ENCODE data around the gene PPIE.

Gene PPIE

DNA sequence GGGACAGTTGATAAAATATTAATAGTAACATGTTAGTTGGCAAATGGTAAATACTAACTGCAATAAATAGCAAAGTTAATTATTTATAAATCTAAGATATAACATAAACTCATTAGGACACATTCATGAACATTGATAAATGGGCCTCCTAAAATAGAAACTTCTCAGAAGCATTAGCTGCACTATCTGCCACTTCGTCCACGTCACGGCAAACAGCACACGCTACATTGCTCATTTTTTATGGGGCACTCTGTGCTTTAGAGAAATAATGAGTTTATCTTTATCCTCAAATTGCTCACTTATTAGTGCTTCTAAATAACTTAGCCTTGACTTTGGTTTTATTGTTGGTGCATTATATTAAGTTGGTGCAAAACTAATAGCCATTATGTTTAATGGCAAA, 31.2 kb upstream of the PPIE start:
- H3K36me3 Mint-ChIP-seq, result no peaks in the 10 kb centered on the region
- H3K9me3 Mint-ChIP-seq, result no peaks in the 10 kb centered on the region
- no peaks in the 10 kb centered on the region for H3K27me3 Mint-ChIP-seq
- no peaks in the 10 kb centered on the region for H3K4me1 Mint-ChIP-seq
- no peak overlapping the region for H3K27ac Mint-ChIP-seq
- no peak overlapping the region for H3K4me3 Mint-ChIP-seq

DNA sequence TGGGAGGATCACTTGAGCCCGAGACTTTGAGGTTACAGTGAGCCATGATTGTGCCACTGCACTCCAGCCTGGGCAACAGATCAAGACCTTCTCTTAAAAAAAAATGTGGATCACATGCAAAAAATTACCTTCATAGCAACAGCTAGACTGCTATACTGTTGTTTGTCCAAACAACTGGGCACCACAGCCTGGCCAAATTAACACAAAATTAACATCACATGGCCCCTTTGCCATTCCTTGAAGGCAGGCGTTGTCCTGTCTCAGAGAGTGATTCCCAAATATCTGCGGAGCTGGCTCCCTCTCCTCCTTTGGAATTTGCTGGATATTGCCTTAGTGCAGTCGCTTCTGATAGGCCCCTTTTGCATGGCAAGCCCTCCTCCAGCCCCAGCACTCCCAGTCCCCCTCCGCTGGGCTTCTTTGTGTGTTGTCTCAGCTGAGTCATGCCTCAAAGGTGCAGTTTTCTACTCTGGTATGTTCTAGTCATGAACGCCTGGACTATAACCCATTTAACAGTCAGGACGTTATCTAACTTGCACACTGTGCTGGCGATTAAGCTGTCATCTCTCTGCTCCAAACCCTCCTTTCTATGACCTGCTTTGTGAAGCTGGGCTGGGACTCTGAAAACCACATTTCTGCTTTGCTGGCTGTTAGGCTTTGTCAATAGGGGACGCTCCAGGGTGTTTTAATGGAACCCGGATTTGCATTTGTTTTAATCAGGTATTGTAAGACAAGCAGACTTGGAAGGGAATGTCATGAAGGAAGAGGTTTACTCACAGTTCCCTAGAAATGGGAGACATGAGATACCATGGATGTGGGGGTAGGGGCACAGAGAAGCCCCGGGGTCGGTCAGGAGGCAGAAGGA, 27.3 kb upstream of the PPIE start:
- H3K4me1 Mint-ChIP-seq, result no peaks in the 10 kb centered on the region
- no peaks in the 10 kb centered on the region for H3K36me3 Mint-ChIP-seq
- no peak overlapping the region for H3K4me3 Mint-ChIP-seq
- no peaks in the 10 kb centered on the region for H3K9me3 Mint-ChIP-seq
- H3K27ac Mint-ChIP-seq, result no peak overlapping the region
- H3K27me3 Mint-ChIP-seq, result peaks cover 3% of the 10 kb centered on the region

DNA sequence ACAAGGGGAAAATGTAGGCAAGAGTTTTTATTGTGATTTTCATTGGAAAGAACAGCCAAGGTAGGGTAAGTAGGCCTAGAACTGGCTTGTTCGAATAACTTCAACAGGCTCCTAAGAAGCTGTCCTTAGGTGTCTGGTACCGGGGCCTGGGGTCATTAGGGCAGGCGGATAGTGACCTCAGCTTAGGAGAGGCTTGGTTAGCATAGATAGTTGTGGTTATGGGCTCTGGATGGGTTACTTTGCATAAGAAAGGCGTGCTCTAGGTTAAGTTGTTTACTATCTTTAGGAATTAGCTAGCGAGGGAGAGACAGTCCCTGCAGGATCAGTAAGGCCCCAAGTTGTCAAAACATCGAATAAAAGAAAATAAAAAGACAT, 26.7 kb upstream of the PPIE start:
- no peak overlapping the region for H3K27ac Mint-ChIP-seq
- peaks cover 9% of the 10 kb centered on the region for H3K27me3 Mint-ChIP-seq
- no peaks in the 10 kb centered on the region for H3K4me1 Mint-ChIP-seq
- no peaks in the 10 kb centered on the region for H3K36me3 Mint-ChIP-seq
- H3K9me3 Mint-ChIP-seq, result no peaks in the 10 kb centered on the region
- H3K4me3 Mint-ChIP-seq, result no peak overlapping the region

DNA sequence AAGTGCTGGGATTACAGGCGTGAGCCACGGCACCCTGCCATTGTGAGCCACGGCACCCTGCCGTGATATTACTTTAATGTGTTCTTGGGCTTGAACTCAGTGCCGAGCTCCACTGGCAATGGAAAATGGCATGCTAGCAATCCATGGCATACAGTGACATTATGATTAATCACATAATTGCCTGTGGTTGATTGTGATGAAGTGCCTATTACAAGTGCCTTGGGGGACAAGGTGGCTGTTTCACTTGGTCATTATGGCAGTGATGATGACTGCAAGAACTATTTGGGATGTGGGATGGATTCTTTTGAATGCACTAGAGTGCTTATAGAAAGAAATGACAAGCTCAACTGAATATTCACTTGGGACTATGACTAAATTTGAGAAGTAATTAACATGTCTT, 25.1 kb upstream of the PPIE start:
- H3K27me3 Mint-ChIP-seq, result peaks cover 12% of the 10 kb centered on the region
- no peak overlapping the region for H3K4me3 Mint-ChIP-seq
- no peak overlapping the region for H3K27ac Mint-ChIP-seq
- no peaks in the 10 kb centered on the region for H3K36me3 Mint-ChIP-seq
- no peaks in the 10 kb centered on the region for H3K4me1 Mint-ChIP-seq
- H3K9me3 Mint-ChIP-seq, result no peaks in the 10 kb centered on the region

DNA sequence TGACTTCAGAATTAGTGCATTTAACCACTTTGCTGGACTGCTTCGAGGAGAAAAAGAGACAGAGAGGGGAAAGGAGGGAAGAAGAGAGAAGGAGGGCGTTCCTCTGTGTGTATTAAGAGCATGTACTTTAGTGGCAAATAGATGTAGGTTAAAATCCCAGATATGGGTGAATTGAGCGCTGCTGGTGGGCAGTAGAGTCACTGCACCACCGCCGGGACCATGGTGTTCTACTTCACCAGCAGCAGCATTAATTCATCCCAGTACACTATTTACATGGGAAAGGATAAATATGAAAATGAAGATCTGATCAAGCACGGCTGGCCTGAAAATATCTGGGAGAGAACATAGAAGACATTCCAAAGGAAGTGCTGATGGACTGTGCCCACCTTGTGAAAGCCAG, 20.9 kb upstream of the PPIE start:
- Mint-ChIP-seq H3K4me3 (no peak overlapping the region), H3K9me3 (no peaks in the 10 kb centered on the region), H3K4me1 (no peaks in the 10 kb centered on the region), H3K27me3 (peaks cover 12% of the 10 kb centered on the region), H3K27ac (no peak overlapping the region), H3K36me3 (no peaks in the 10 kb centered on the region)

DNA sequence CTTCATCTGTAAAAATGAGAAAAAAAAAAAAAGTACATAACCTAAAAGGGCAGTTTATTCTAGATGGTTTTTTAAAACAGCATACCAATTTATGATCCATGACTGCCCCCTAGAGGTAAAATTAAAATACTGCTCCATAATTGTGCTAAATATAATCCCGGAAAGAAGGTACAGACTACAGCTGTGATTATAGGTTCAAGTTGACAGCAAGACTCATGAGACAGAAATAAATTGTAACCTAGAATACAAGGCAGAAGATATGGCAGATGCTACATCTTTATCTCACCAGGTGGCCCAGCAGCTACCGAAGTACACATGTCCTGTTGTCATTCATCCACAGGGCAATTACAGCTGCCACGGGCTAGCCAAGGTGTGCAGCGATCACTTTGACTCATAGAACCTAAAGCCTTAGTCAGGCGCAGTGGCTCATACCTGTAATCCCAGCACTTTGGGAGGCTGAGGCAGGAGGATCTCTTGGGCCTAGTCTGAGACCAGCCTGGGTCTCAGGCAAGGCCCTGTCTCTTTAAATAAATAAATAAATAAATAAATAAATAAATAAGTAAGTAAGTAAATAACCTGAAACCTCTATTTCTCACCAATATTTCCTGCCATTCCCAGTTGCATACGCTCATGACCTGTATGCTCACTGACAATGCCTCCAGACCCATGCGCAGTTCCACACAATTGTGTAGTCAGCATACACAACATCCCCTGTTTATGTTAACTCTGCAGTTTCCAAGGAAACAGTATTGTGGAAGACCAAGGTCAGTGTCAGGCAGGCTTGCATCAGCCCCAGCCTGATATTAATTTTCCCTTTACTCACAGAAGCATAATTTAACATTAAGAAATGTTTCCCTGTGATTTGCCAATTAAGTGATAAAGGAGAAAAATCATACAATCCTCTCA, 18.3 kb upstream of the PPIE start:
- H3K27me3 Mint-ChIP-seq, result peaks cover 15% of the 10 kb centered on the region
- H3K27ac Mint-ChIP-seq, result no peak overlapping the region
- H3K9me3 Mint-ChIP-seq, result no peaks in the 10 kb centered on the region
- H3K36me3 Mint-ChIP-seq, result no peaks in the 10 kb centered on the region
- no peak overlapping the region for H3K4me3 Mint-ChIP-seq
- no peaks in the 10 kb centered on the region for H3K4me1 Mint-ChIP-seq

DNA sequence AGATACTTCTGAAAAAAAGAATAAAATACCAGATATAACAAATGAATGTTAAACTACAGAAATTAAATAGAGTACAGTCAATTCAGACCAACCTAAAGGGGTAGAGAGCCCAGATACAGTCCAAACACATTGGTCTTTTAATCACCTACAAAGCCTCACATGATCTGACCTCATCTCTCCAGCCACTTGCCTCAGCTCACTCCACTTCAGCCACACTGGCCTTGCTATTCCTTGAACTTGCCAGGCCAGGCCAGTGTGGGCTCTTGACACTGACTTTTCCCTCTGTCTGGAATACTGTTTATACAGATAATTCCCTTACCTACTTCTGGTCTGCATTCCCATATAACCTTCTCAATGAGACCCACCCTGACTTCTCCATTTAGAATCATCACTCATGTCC, 17.0 kb upstream of the PPIE start:
- no peaks in the 10 kb centered on the region for H3K9me3 Mint-ChIP-seq
- H3K4me1 Mint-ChIP-seq, result no peaks in the 10 kb centered on the region
- H3K4me3 Mint-ChIP-seq, result no peak overlapping the region
- H3K36me3 Mint-ChIP-seq, result no peaks in the 10 kb centered on the region
- H3K27me3 Mint-ChIP-seq, result peaks cover 11% of the 10 kb centered on the region
- H3K27ac Mint-ChIP-seq, result no peak overlapping the region

DNA sequence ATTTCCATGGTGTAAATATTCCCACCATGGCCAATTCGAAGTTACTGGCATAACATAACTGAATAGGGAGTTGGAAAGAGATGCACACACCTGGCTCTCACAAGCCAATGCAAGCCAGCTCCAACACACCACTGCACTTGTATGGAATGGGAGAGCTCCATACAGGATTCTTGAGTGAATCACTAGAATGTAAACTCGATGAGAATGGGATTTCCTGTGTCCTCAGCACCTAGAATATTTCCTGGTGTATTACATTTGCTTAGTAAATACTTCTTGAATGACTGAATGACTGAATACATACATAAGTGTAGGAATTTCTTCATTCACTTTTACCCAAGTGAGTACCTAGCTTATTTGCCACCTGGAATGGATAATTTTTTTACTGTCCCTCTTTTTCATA, 16.2 kb upstream of the PPIE start:
- no peak overlapping the region for H3K4me3 Mint-ChIP-seq
- no peaks in the 10 kb centered on the region for H3K9me3 Mint-ChIP-seq
- peaks cover 13% of the 10 kb centered on the region for H3K27me3 Mint-ChIP-seq

DNA sequence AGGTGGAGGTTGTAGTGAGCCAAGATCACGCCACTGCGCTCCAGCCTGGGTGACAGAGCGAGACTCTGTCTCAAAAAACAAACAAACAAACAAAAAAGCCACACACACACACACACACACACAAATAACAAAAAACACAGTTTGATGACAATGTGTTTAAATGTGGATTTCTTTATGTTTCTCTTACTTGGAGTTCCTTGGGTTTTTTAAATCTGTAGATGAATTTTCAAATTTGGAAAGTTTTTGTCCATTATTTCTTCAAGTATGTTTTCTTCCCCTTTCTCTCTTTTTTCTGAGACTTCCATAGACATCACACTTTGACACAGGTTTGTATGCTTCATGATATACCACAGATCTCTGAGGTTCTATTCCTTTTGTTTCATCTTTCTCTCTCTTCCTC, 12.1 kb upstream of the PPIE start:
- no peak overlapping the region for H3K27ac Mint-ChIP-seq
- H3K36me3 Mint-ChIP-seq, result no peaks in the 10 kb centered on the region
- peaks cover 8% of the 10 kb centered on the region for H3K4me1 Mint-ChIP-seq
- peaks cover 38% of the 10 kb centered on the region for H3K27me3 Mint-ChIP-seq
- H3K9me3 Mint-ChIP-seq, result no peaks in the 10 kb centered on the region
- no peak overlapping the region for H3K4me3 Mint-ChIP-seq

More for the DNA sequence above, 16.2 kb upstream of the PPIE start:
- Mint-ChIP-seq H3K36me3 (no peaks in the 10 kb centered on the region), H3K27ac (no peak overlapping the region), H3K4me1 (peaks cover 3% of the 10 kb centered on the region)

DNA sequence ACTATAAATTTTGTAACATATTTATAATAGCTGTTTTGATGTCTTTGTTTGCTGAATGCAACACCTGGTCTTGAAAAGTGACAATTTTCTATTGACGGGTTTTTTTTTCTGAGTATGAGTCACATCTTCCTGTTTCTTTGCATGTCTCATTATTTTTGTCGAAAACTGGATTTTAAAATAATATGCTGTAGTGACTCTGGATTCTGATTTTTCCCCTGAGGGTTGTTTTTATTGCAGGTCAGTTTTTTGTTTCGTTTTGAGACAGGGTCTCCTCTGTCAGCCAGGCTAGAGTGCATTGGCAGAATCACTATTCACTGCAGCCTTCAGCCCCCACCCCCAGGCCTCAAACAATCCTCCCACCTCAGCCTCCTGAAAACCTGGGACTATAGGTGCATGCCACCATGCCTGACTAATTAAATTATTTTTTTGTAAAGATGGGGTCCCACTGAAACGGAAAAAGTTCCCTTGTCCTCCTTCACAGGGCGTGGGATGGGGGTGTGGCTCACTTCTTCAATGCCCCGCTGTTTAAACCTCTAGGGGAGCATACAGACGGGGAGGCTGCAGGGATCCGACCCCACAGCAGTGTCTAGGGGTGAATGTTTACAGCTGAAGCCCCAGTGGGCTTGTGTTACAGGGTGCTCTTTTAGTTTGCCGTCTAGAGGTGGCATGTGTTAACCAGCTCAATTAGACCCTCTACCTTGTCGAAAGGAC, 11.3 kb upstream of the PPIE start:
- peaks cover 8% of the 10 kb centered on the region for H3K4me1 Mint-ChIP-seq
- no peak overlapping the region for H3K4me3 Mint-ChIP-seq
- H3K27me3 Mint-ChIP-seq, result peaks cover 39% of the 10 kb centered on the region
- no peaks in the 10 kb centered on the region for H3K36me3 Mint-ChIP-seq
- no peak overlapping the region for H3K27ac Mint-ChIP-seq
- H3K9me3 Mint-ChIP-seq, result no peaks in the 10 kb centered on the region

DNA sequence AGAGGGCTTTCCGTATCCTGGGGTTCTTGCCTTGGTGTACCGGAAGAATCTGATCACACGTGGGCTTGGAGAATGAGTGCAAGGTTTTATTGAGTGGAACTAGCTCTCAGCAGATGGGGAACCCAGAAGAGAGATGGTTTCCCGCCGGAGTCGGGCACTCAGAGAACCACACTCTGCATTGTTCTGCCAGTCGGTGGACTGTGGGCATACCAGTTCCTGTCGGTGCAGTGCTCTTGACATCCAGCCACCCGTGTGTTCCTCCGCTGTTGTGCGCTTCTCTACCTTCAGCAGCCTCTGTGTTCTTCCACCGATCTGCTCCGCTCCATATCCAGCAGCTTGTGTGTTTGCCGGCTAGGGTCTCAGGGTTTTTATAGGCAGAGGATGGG, 10.8 kb upstream of the PPIE start:
- Mint-ChIP-seq H3K36me3 (no peaks in the 10 kb centered on the region), H3K27me3 (peaks cover 39% of the 10 kb centered on the region), H3K9me3 (no peaks in the 10 kb centered on the region), H3K4me1 (peaks cover 8% of the 10 kb centered on the region), H3K4me3 (no peak overlapping the region), H3K27ac (peak overlapping the region; percentile 30)

DNA sequence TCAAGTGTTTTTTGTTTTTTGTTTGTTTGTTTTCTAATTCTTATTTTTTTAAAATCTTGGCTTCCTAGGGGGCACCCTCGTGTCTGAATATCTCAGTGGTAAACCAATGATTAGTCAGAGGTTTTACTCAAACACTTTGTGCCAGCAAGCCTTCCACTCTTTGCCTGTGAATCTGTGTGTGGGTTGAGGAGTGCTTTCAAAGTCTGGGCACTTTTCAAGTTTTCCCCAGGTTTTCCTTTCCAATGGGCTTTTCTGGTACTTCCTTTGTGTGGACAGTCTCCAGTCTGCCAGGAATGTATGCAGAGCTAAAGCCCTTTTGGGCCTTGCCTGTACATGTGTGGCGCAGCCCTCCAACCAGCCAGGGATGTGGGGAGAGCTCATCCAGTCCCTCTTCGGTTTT, 9.7 kb upstream of the PPIE start:
- Mint-ChIP-seq H3K4me1 (peaks cover 8% of the 10 kb centered on the region), H3K27me3 (peaks cover 42% of the 10 kb centered on the region), H3K27ac (no peak overlapping the region), H3K4me3 (no peak overlapping the region), H3K9me3 (no peaks in the 10 kb centered on the region), H3K36me3 (no peaks in the 10 kb centered on the region)

DNA sequence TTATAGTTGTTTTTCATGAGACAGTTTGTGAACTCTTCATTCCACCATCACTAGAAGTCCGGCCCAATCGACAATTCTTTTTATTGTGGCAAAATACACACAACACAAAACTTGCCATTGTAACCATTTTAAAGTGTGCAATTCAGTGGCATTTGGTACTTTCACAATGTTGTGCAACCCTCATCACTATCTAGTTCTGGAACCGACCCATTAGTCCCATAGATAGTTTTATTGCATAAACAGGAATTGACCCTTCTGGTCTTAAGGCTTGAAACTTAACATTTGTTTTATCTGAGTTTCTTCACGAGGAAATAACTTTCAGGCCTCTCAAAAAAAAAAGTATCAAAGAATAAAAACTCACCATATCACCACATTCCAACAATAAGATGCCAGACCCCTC, 8.8 kb upstream of the PPIE start:
- Mint-ChIP-seq H3K27me3 (peaks cover 40% of the 10 kb centered on the region), H3K4me1 (peaks cover 8% of the 10 kb centered on the region), H3K36me3 (no peaks in the 10 kb centered on the region), H3K4me3 (no peak overlapping the region), H3K27ac (no peak overlapping the region), H3K9me3 (no peaks in the 10 kb centered on the region)

DNA sequence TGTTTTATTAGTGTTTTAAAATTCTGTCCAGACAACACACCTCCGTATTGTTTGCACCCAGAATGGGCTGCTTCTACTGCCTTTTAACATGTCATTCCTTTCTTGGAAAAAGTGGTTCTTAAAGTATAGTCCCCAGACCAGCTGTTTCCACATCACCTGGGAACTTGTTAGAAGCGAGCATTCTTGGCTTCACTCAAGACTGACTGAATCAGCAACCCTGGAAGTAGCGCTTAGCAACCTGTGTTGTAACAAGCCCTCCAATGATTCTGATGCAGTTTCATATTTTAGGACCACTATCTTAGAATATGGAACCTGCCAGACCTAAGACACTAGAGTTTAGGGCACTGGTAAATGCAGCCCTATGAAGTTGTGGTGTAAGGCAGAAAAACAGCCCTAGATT, 6.0 kb upstream of the PPIE start:
- Mint-ChIP-seq H3K4me1 (peaks cover 13% of the 10 kb centered on the region), H3K27ac (no peak overlapping the region), H3K9me3 (no peaks in the 10 kb centered on the region), H3K27me3 (peaks cover 36% of the 10 kb centered on the region), H3K4me3 (no peak overlapping the region), H3K36me3 (no peaks in the 10 kb centered on the region)

DNA sequence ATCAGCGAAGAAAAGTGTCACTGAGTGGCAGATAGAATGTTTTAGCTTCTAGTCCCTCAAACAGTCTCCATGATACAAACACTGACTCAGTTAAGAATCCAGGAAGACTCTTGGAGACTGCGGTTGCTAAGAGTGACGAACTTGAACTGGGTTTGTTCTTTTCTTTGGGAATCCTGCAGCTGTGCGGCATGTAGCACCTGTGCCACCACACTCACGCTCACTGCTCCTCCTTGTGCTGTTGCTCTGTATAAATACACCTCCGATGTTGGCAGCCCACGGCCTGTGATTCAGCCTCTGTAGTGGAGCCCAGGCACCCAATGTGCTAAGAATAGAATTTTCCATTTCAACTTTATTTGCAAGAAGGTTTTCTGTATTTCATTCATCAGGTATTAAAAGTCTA, 5.5 kb upstream of the PPIE start:
- Mint-ChIP-seq H3K36me3 (no peaks in the 10 kb centered on the region), H3K27me3 (peaks cover 32% of the 10 kb centered on the region), H3K27ac (no peak overlapping the region), H3K4me1 (peaks cover 17% of the 10 kb centered on the region), H3K9me3 (no peaks in the 10 kb centered on the region), H3K4me3 (no peak overlapping the region)

DNA sequence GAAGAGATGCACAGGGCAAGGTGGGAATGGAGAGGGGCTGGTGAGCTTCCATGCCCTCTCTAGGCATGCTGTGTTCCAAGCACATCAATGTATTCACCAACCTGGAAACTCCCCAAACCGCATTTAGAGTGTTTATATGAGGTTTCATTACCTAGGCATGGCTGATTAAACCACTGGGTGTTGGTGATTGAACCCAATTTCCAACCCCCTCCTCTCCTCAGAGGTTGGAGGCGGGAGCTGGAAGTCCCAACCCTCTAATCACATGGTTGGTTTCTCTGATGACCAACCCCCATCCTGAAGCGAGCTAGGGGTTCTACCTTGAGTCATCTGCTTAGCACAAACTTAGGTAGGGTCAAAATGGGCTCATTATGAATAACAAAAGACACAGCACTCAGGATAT, 3.0 kb upstream of the PPIE start:
- Mint-ChIP-seq H3K4me1 (peaks cover 34% of the 10 kb centered on the region), H3K4me3 (no peak overlapping the region), H3K27me3 (peaks cover 10% of the 10 kb centered on the region), H3K27ac (no peak overlapping the region), H3K36me3 (no peaks in the 10 kb centered on the region), H3K9me3 (no peaks in the 10 kb centered on the region)

Data from activated naive CD4-positive, alpha-beta T cell treated with anti-CD3 and anti-CD28 coated beads, Interleukin-2, amount 50 U/mL, for 24 hours (primary cell).